ENCODE data around the gene PDCD6IP.

PDCD6IP gene

DNA sequence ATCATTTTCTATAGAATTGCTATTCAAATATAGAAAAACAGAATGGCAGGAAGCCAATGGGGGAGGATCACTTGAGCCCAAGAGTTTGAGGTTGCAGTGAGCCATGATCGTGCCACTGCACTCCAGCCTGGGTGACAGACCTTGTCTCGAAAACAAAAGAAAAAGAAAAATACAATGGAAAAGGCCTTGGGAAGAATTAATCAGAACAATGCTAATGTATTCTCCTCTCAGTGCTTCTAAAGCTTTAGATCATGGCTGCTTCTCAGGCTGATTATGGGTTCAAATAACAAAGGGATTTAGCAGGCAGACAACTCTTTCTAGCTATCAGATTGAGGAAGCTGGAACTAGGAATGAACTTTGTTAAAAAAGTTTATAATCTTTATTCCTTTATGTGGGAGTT is 115.8 kb downstream of the PDCD6IP start:
- Histone ChIP-seq H3K36me3 (ENCODE audit: insufficient read depth, low read length) (no peaks in the 10 kb centered on the region), H3K4me3 (ENCODE audit: low read length) (no peak overlapping the region), H3K27me3 (ENCODE audit: insufficient read depth, low read length) (no peaks in the 10 kb centered on the region), H3K9me3 (ENCODE audit: insufficient read depth, low read depth, low read length) (no peaks in the 10 kb centered on the region), H3K4me1 (ENCODE audit: insufficient read depth, low read length) (peaks cover 3% of the 10 kb centered on the region; the same call in 1 of the 2 replicates), H3K27ac (ENCODE audit: low read depth, low read length) (no peak overlapping the region), H3K9ac (ENCODE audit: low read depth, low read length) (no peak overlapping the region)
- 83% methylated on average over 2 of the region's 2 CpGs for WGBS

DNA sequence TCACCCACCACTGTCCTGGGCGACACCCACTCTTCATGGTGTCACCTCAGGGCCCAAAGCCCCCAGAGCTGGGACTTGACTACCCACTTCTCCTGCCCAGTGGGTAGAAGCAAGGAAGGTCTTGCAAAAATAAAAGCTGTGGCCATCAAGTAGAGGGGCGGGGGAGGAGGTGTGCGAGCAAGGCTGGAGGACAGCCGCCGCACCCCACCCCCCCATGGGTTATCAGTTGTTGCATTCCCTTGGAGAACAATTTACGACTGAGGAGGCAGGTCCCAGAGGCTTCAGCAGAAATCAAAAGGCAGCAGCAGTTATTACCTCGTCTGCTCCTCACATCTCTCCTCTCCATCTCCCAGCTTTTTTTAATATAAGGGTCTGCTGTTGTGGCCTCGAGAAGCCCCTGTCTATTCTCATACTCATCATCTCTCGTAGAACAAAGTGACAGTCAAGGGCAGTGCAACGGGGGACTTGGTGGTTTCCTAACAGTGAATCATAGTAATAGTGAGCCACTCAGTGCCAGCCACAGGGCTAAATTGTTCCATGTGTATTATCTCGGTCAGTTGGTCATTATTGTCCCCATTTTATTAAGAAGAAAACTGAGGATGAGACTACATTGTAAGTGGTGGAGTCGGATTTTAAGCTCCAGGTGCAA is 116.4 kb downstream of the PDCD6IP start:
- H3K27me3 ChIP-seq (ENCODE audit: insufficient read depth, low read length): no peaks in the 10 kb centered on the region
- no peak overlapping the region for H3K4me3 ChIP-seq (ENCODE audit: low read length)
- 89% methylated on average over 12 of the region's 12 CpGs for WGBS
- H3K27ac ChIP-seq (ENCODE audit: low read depth, low read length): no peak overlapping the region
- peaks cover 8% of the 10 kb centered on the region for H3K4me1 ChIP-seq (ENCODE audit: insufficient read depth, low read length)
- H3K36me3 ChIP-seq (ENCODE audit: insufficient read depth, low read length): no peaks in the 10 kb centered on the region
- no peak overlapping the region for H3K9ac ChIP-seq (ENCODE audit: low read depth, low read length)
- no peaks in the 10 kb centered on the region for H3K9me3 ChIP-seq (ENCODE audit: insufficient read depth, low read depth, low read length)

DNA sequence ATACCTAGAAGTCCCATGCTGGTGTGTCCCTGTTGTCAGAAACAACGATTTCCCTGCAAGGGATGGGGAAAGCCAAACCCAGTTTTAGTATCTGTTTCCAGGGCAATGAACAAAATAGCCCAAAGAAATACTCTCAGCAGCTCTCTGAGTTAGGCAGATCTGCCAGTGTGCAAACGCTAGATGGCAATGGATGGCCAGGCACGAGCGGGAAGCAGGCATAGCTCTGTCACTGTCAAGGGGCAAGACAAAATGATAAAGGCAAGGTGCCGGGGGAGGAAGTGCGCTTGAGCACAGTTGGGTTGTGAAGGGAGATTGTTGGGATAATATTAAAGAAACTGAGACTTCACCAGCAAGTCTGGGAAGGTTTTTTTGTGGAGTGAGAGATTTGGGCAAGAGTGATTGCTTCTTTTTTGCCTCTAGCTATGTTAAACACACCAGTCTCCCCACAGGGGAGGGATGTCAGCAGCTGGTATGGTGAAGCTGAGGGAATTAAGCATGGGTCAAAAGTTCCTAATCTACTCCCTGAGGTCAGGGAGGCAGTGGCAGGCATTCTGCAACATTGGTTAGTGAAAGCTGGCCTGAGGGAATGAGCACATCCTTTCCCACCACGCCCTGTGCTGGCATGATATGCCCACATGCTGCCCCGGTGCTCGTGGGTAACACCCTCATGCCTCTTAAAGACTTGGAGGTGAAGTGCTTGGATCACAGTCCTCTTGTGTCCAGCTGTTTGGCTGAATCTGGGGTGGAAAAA is 117.5 kb downstream of the PDCD6IP start:
- Histone ChIP-seq H3K36me3 (ENCODE audit: insufficient read depth, low read length) (no peaks in the 10 kb centered on the region), H3K4me3 (ENCODE audit: low read length) (no peak overlapping the region), H3K9me3 (ENCODE audit: insufficient read depth, low read depth, low read length) (no peaks in the 10 kb centered on the region), H3K9ac (ENCODE audit: low read depth, low read length) (no peak overlapping the region), H3K4me1 (ENCODE audit: insufficient read depth, low read length) (peaks cover 8% of the 10 kb centered on the region), H3K27ac (ENCODE audit: low read depth, low read length) (no peak overlapping the region), H3K27me3 (ENCODE audit: insufficient read depth, low read length) (no peaks in the 10 kb centered on the region)
- 89% methylated on average over 9 of the region's 9 CpGs for WGBS

DNA sequence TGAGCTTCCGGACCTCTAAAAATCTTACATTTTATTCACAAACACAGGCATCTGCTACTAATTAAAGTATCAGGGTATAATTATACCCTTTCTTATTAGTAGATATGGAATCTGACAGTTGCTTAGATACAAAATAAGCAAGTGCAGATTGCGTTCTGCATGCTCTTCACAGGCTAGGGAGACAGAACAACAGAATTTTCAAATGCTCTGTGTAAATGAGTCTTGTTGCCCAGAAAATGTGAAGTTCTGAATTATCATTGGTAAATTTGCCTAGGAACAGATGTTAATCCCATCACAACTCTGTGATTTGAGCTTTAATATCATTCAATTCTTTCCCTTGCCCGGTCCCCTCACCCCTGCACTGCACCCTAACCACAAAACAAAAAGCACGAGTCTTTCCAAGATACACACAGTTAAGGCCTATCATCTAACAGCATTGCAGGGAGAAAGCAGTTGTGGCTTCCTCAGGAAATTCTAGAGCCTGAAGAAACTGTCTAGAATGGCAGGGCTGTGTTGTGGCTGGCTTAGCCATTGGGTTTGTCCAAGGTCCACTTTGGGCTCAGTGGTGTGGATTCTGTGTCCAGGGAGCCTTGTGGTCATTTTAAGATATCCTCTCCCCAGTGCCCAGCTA is 119.8 kb downstream of the PDCD6IP start:
- 100% methylated on average over 4 of the region's 4 CpGs for WGBS
- Histone ChIP-seq H3K4me1 (ENCODE audit: insufficient read depth, low read length) (peaks cover 8% of the 10 kb centered on the region), H3K27me3 (ENCODE audit: insufficient read depth, low read length) (no peaks in the 10 kb centered on the region), H3K4me3 (ENCODE audit: low read length) (no peak overlapping the region), H3K27ac (ENCODE audit: low read depth, low read length) (no peak overlapping the region), H3K36me3 (ENCODE audit: insufficient read depth, low read length) (no peaks in the 10 kb centered on the region), H3K9ac (ENCODE audit: low read depth, low read length) (no peak overlapping the region), H3K9me3 (ENCODE audit: insufficient read depth, low read depth, low read length) (no peaks in the 10 kb centered on the region)

Data from HUES64 (cell line).